H4 (cell line): ENCODE measurements around the gene TNNI2. TPM values are rescaled to one million over a fixed set of nuclear protein-coding genes. Genes with fewer than 3 reads are reported as not detected.

ENCODE experiments used
- DNase-seq: peaks from one replicate; pipeline ENCODE4 v3.0.0-alpha.2; 2015; ENCODE audit warnings: low spot score
- total RNA-seq: library from RNA; depleted of rRNA; stranded (reverse); fragments of >200 nt; shearing (Covaris generic); gene quantifications from 2 replicates; pipeline ENCODE4 v1.2.3, GENCODE V29; 2014

TNNI2 gene
- total RNA-seq, 1 experiment from 2014 or later = not detected

DNA sequence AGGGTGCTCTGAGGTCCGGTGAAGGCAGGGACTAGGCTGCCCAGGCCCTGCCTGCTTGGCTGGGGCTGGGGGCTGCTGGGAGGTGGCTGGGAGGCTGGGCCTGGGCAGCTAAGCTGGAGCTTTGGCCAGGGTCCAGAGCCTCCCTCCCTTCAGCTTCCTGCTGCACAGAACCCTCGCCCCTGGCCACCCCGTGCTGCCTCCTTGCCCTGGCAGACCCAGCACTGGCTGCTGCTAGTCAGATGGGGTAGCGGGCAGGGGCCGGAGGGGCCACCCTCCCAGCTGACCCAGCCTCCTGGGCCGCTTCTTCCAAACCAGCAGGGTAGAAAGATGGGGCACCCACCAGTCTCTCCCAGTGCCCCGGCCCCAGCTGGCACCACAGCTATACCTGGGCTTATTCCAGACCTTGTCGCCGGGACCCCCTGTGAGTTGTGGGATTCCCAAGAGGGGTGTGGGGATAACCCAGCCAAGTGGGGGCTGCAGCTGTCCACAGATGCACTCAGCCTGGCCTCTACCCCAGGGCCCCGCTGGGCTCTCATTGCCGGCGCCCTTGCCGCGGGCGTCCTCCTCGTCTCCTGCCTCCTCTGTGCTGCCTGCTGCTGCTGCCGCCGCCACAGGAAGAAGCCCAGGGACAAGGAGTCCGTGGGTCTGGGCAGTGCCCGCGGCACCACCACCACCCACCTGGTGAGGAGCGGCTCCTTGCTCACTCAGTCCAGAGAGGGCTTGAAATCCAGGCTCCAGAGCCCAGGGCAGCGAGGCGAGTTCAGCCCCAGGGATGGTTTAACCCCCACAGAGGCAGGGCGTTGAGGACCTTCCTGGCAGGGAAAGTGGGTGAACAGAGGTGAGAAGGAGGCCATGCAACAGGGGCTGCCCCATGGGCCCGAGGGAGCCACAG lies 3.8 kb upstream of the TNNI2 start, which contains the start of gene SYT8:
Gene SYT8 (plus strand): TSS at position 212 of the 892 bp plus-strand sequence. CDS start 116 bp downstream, at position 328.
- DNase-seq = no peak

DNA sequence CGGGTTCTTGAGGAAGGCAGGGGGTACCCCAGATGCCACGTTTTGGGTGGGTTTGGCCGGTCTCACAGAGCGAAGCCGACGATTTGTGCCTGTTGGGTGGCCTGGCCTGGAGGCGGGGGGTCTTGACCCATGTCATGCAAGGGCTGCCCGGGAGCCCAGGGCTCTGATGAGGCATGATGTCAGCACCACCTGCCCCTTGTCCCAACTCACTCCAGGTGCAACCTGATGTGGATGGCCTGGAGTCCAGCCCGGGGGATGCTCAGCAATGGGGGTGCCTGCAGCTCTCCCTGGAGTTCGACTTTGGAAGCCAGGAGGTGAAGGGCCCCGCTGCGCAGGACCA lies 3.1 kb upstream of the TNNI2 start:
- no peak for DNase-seq

DNA sequence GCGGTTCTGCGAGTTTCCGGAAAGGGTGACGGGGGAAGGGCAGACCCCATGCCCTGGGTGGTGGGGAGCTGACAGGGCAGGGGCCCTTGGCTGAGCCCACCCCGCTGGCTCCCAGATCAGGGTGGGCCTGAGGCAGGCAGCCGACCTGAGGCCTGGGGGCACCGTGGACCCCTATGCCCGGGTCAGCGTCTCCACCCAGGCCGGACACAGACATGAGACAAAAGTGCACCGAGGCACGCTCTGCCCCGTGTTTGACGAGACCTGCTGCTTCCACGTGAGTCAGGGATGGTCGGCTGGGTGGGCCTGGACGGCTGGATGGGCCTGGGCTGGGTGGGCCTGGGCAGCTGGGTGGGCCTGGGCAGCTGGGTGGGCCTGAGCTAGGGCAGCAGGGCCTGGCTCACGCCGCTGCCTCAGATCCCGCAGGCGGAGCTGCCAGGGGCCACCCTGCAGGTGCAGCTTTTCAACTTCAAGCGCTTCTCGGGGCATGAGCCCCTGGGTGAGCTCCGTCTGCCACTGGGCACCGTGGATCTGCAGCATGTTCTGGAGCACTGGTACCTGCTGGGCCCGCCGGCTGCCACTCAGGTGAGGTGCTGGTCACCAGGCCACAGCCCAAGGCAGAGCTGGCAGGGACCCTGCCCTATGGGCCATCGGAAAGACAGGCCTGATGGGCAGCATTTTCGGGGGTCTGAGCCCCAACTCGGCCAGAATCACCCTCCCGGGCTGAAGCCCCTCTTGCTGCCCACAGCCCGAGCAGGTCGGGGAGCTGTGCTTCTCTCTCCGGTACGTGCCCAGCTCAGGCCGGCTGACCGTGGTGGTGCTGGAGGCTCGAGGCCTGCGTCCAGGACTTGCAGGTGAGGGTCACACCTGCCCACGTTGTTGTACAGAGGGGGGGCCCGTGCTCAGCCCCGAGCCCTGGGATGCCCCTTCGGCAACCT lies 2.5 kb upstream of the TNNI2 start:
- no peak for DNase-seq

DNA sequence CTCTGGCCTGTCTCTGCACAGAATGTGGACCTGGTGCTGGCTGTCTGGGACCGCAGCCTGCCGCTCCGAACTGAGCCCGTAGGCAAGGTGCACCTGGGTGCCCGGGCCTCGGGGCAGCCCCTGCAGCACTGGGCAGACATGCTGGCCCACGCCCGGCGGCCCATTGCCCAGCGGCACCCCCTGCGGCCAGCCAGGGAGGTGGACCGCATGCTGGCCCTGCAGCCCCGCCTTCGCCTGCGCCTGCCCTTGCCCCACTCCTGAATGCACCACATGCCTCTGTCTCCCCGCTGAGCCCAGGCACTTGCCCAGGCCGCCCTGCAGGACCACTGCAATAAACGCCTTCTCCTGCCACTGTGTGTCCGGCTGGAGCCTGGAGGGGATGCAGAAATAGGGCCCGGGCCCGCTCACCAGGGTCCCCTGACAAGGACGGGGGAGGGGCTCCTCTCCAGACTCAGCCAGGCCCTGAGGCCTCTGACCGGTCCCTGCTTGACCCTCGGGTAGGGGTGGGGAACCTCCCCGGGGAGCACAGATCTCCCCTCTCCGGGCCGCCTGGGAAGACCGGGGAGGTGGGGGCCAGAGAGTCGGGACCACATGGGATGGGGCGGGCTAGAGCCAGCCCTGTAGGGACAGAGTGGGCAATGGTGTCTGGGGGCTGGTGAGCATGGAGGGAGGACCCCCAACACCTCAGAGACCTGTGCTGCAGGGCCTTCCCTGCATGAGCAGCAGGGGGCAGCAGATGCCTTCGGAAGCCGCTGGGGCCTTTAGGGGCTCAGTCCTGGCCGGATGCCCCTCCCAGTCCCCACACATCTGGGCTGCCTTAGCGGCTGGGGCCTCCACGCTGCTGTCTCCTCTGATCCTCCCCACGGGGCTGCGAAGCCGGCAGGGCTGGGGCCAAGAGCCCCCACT lies 1.4 kb upstream of the TNNI2 start:
- peak; percentile 67 for DNase-seq

DNA sequence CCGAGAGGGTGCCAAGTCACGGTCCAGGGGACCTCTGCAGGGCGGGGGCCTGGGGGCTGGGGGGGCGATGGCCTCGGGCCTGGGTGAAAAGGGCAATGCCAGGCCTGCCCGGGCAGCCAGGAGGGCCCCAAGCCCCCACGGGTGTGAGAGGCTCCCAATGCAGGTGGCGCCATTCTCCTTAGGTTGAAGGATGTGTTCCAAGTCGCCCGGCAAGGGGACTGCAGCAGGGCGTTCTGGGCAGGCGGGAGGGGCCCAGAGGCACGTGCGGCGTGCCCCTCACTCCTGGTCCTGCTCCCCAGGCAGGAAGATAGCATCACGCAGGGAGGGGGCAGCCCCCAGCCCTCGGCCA lies 730 bp upstream of the TNNI2 start:
- no peak for DNase-seq

DNA sequence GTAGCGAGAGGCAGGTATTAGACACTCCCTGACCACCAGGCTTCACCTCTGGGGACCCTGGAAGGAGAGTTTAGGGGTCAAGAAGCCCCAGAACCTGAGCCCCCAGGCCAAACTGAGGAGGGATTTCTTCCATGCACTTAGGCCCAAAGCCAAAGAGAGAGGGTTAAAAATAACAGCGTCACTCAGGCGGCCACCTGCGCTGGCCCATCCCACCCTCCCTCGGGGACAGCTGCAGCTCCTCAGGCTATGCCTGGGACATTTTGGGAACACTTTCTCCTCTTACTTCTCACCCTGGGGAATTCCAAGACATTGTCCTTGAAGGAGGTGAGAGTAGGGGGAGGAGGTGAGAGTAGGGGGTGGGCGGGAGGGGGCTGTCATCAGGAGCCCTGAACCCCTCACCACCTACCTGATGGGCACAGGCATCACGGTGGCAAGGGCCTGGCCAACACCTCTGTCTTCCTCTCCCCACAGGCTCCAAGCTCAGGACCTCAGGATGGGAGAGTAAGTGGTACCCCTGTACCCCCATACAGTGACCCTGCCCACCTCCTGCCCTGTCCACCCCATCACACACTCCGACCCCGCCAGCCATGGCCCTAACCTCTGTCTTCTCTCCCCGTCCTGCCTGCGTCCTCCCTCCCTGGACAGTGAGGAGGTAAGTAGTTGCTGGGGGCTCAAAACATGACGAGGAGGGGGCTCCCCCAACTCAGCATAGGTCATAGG lies 583 bp downstream of the TNNI2 start:
- no peak for DNase-seq

DNA sequence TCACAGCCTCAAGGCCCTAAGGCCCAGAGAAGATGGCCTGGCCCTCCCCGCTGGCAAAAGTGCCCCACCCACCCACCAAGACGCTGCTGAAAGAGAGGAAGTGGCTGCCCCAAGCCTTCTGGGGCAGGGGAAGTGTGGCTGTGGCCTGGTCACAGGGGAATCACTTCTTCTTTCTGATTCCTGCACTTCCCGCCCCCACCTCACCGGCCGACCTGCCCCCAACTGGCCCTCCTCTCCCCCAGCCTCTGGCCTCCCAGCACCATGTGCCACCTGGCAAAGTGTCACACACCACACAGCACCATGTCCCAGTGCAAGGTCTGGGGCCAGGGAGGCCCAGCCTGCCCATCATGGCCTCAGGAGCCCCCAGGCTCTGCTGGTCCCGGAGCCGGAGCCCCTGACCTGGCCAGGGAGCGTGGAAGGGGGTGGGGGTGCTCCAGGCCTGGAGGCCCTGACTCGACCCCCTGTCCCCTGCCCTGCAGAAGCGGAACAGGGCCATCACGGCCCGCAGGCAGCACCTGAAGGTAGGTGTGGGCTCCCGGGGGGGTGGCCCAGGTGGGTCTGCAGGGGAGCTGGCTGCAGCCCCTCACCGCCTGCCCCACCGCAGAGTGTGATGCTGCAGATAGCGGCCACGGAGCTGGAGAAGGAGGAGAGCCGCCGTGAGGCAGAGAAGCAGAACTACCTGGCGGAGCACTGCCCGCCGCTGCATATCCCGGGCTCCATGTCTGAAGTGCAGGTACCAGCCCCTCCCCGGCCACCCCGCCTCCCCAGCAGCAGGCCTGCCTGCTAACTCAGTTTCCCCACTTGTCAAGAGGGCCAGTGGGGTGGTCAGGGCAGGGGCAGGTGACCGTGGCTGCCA lies 1.4 kb downstream of the TNNI2 start:
- DNase-seq = no peak

DNA sequence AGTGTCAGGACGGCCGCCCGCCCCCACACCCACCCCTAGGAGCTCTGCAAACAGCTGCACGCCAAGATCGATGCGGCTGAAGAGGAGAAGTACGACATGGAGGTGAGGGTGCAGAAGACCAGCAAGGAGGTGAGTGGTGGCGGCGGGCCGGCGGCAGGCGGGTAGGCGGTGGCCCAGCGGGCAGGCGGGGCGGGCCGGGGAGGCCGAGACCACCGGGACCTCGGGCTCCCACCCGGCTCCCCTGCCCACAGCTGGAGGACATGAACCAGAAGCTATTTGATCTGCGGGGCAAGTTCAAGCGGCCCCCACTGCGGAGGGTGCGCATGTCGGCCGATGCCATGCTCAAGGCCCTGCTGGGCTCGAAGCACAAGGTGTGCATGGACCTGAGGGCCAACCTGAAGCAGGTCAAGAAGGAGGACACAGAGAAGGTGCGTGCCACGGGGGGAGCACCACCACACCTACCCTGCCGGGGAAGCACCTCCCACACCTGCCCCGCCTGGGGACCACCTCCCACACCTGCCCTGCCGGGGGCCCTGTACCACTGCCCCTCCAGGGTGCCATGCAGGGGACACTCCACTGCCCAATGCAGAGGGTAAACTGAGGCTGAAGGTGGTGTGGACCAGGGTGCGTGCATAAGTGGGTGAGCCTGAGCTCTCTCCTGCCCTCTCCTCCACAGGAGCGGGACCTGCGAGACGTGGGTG lies 2.1 kb downstream of the TNNI2 start:
- DNase-seq = no peak

DNA sequence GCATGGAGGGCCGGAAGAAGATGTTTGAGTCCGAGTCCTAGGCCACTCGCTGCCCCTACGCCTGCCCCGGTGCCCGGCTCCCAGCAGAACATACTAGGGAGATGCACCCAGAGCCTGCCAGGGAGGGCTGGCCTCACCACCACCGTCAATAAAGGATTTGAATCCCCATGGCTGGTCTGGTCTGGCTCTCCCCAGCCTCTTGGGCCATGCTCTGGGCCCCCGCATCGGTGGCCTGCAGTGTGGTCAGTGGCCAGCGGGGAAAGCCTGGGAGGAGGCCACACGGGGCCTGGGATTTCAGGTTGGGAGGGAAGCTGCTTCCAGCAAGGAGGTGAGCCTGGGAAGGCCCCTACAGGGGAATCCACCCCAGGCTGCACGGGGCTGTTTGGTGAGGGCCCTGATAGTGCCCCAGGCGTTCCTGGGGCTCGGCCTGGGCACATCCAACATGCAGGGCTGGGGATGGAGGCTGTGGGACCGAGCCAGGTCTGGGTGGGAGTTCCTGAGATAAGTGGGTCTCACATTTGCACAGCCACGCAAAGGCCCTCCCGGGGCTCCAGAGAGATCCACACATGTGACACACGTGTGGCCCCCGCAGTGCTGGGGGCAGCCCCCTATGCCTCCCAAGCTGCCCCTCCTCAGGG lies 2.8 kb downstream of the TNNI2 start:
- DNase-seq = no peak

DNA sequence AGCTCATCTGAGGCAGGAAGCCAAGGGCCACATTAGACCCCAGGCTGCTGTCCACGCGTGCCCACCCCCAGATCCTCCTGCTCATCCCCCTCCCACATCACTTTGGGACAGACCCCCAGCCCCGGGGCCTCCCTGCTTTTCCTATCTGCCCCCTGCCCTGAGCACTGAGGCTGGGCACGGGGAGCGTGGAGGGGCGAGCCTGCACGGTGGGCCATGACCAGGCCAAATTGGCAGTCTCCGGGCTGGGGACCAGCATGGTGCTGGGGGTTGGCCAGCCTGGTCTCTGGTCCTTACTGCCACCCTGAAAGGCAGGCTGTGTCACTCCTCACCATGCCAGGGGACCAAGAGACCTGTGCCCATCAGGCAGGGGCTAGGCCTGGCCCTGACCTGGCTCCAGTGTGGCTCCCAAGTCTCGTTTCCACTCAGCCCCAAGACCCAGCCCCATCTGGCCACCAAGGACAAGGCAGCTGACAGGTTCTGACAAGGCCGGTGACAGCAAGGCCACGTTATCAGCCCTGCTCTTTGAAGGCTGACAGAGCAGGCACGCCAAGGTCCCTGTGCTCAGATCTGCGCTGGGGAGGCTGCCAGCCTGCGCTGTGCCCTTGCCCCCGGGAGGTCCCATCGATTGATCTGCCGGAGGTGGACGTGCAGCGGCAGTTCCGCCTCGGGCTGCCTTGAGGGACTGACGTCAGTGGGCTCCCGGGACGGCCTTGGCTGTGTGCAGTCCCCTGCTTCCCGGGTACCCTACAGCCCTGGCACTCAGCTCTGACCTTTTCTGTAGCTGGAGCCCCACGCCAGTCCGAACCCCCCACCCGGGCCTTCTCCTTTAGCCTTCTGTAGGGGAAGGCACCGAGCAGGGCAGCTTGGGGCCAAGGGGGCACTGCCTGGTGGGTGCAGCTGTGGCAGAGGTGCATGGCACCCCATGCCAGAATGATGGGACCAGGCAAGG lies 3.6 kb downstream of the TNNI2 start:
- DNase-seq = no peak

DNA sequence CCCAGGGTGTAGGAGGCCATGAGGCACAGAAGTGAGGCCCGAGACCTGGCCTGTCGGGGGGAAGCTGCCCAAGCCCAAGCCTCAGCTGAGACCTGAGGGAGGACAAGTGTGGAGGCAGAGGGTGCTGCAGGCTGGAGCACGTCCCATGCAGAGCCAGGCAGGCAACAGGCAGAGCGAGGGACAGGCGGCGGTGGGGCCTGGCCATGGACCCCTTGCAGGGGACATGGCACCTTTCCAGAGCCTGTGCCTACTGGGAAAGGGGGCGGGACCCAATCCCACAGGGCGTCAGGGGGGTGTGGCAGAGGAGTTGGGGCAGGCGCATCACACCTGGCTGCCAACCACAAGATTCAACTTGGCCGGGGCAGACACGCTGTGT lies 4.3 kb downstream of the TNNI2 start:
- no peak for DNase-seq

DNA sequence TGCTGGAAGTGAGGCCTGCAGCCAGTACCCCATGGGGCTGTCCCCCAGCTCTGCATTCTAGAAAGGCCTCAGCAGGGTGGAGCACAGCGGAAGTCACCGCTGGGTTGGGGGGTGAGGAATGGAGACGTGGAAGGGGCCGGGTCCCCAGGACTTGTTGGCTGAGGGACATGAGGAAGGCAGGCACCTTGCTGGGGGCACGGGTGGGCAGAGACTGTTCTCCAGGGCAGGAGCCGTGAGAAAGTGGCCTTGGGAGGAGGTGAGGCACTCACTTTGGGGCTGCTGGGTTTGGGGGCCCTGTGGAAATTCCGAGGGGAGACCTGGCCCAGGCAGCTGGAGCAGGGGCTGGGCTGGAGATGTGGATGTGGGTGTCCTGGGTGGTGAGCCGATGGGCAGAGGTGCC lies 5.0 kb downstream of the TNNI2 start:
- DNase-seq = no peak

DNA sequence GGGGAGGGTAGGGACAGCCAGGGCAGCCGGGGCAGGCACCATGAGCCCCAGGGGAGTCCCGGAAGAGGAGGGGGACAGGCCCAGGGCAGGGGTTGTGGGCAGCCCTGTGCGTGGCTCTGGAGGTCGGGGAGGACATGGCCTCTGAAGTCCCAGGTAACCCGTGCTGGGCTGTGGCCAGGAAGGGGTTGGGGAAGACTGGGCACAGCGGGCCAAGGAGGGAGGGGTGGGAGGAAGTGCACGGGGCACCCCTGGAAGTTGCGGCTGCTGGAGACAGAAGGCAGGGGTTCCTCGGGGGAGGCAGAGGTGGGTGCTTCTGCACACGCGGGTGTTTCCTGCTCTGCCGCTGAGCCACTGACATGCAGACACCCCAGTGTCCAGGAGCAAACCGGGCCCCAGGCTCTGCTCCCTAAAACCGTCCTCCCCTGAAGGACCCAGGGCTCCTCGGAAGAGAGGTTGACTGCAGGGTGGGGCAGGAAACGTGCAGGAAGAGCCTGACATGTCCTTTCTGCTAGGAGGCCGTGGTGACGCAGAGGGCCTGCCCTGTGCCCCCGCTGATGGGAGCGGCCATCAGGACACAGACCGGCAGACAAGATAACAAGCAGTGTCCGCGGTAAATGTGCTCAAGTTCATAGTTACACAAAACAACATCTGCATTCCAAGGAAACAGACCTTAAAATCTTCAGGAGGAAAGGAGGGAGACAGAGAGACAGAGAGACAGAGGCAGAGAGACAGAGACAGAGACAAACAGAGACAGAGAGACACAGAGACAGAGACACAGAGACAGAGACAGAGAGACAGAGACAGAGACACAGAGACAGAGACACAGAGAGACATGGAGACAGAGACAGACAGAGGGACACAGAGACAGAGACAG lies 5.7 kb downstream of the TNNI2 start:
- no peak for DNase-seq

DNA sequence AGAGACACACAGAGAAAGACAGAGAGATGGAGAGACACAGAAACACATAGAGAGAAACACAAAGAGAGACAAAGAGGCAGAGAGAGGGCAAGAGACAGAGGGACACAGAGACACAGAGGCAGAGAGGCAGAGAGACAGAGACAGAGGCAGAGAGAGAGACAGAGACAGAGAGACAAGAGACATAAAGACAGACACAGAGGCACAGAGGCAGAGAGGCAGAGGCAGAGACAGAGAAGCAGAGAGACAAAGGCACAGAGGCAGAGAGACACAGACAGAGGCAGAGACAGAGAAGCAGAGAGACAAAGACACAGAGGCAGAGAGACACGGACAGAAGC lies 6.3 kb downstream of the TNNI2 start:
- no peak for DNase-seq

DNA sequence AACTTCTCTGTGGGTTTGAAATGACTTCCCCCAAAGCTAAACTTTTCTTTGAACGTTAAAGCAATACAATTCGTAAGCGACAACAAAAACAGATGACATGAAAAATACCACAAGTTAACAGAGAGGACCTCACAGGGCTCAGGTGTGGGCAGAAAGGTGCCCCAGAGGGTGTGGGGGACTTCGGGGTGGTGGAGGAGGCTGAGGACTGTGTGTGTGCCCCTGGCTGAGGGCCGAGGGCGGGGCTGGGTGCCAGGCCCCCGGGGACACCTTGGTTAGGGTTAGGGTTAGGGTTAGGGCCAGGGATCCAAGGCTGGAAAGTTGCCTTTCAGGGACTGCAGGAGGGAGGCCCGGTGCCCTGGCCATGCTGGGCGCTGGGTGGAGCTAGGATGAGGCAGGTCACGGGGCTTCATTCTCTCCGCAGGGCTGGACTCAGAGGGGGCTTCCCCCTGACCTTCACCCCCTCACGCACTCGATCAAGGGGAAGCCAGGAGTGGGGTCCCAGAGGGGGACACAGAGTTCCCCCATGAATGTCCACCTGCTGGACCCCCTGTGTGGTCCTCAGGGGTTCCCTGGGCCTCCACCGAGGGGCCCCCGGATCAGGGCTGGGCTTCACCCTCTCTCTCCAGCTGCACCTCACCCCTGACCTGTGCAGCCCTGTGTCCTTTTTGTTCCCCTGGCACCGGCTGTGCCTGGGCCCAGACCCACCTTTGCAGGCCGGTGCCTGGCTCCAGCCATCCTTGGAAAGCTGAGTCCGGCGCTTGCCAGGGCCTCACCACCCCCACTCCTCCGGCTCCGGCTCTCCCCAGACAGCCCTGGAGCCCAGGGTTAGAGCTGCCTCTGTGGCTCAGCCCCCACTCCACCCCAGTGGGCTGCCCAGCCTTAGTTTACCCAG lies 7.0 kb downstream of the TNNI2 start:
- DNase-seq = no peak

DNA sequence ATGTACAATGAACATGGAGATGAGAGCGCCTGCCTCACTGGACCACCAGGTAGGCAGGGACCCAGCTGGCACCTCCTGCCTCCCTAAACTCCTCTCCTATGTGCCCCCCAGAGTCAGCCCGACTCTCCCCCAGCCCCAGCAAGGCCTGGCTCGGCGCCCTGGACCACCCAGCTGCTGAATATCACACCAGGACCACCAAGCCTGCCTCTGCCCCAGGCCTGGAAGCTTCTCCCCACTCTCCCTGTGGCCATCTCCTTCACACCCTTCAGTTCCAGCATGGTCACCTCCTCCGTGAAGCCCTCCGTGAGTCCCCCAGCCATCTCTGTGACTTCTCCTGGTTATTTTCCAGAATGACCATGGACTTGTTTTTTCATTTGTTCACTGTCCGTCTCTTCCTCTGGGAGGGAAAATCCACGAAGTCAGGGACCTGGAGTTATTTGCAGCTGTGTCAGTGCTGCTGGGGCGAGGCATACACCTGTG lies 7.7 kb downstream of the TNNI2 start:
- no peak for DNase-seq
